HFFc6 (cell line): Measurements from ENCODE around the gene PYGB. TPM values are rescaled to one million over a fixed set of nuclear protein-coding genes. Genes with fewer than 3 reads are reported as not detected.
A peak's percentile ranks its signal among the peaks of the same experiment; 100 is the strongest.

ENCODE experiments used
- DNase-seq: peaks from one replicate; pipeline ENCODE4 v3.0.0-alpha.2; 2018
- H3K27ac Mint-ChIP-seq: 2 replicates; pipeline ENCODE4 v1.8.0; 2020; ENCODE audit warnings: mild to moderate bottlenecking, mixed read lengths
- H3K27me3 Mint-ChIP-seq: 2 replicates; pipeline ENCODE4 v1.8.0; 2021; ENCODE audit warnings: mild to moderate bottlenecking, moderate library complexity, mixed read lengths; ENCODE audit not compliant: insufficient read depth
- H3K36me3 Mint-ChIP-seq: 2 replicates; pipeline ENCODE4 v1.8.0; 2021; ENCODE audit warnings: low read depth, mixed read lengths
- H3K4me1 Mint-ChIP-seq: 2 replicates; pipeline ENCODE4 v1.8.0; 2020; ENCODE audit warnings: low read depth, mixed read lengths
- H3K4me3 Mint-ChIP-seq: 2 replicates; pipeline ENCODE4 v1.8.0; 2020; ENCODE audit warnings: mild to moderate bottlenecking, moderate library complexity, mixed read lengths
- H3K9me3 Mint-ChIP-seq: 2 replicates; pipeline ENCODE4 v1.8.0; 2020; ENCODE audit warnings: mild to moderate bottlenecking, mixed read lengths
- CTCF ChIP-seq: fragments of 200-600 bp; sonication (generic); IDR thresholded peaks from 2 replicates; pipeline ENCODE4 v1.5.0; 2021; ENCODE audit warnings: antibody characterized with exemption, mild to moderate bottlenecking
- total RNA-seq, 6 experiments: library from RNA; stranded (reverse); fragmentation: NEBNext Ultra II Directional; extraction: Animal tissue kit (Norgen Biotek cat#: 25700); gene quantifications; 2 replicates in 1 of 6; 3 replicates in 5 of 6; pipeline ENCODE4 v1.2.3, GENCODE V29; 2021

The PYGB gene
- total RNA-seq, 6 experiments from 2014 or later, result 65.4 to 75.6 (median 70.2) TPM

DNA sequence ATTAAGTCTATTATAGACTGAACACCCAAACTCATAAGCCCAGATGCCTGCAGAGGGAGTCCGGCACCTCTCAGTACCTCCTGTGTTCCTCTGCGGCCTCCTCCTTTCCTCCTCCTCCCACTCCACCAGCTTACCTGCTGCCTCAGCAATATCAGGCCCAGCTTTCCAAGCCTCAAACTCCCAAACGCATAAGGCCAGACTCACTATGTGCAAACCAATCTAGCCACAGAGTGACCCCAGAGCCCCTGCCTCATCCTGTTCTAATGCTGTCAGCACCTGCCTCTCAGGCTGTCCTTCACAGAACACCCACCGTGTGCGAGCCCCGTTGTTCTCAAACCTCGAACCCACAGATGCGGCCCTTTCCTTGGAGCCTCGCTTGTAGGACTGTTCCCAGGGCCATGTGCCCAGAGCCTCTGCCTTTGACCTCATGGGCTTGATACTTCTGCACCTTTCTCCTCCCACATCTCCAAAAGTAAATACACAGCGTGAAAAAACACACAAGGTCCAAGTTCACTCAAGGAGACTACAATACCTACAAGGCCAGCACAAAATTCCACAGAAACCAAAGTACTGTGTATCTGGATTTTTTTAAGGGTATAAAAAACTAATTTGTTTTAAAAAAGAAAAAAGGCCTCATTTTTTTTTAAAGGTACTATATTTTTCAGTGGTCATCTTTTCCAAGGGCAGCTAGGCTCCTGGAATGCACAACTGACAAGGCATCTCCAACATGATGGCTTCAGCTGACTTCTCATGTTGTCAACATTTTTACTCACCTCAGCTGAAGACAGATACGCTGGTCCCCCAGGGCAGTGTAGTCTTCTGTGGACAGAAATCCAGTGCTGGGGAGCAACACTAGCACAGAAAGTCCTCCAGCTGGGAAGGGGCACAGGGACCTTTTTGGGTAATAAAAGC is 90.5 kb downstream of the PYGB start:
- DNase-seq, result no peak
- Mint-ChIP-seq H3K27me3 (no peaks in the 10 kb centered on the region), H3K9me3 (no peaks in the 10 kb centered on the region), H3K4me3 (no peak overlapping the region), H3K4me1 (peaks cover 27% of the 10 kb centered on the region), H3K27ac (no peak overlapping the region), H3K36me3 (no peaks in the 10 kb centered on the region)
- no peak for TF ChIP-seq CTCF

DNA sequence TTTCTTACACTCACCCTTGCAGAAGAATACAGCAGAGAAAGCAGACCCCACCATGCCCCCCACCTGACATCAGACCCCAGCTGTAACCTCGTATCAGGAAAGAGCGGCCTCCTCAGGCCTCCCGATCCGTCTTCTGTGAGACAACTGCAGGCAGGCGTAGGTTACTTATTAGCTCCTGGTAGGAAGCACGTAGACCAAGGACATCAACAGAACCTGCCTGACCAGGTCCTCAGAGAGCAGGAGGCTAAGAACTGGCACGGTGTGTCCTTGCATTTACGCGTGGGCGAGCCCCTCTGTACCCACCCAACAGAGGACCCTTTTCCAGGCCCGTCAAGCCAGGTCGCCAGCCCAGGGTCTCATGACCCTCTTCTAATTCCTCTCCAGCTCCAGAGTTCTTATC is 91.7 kb downstream of the PYGB start:
- no peaks in the 10 kb centered on the region for H3K27me3 Mint-ChIP-seq
- no peak for TF ChIP-seq CTCF
- H3K36me3 Mint-ChIP-seq, result peaks cover 3% of the 10 kb centered on the region; the same call in 1 of the 2 replicates
- no peak overlapping the region for H3K27ac Mint-ChIP-seq
- no peaks in the 10 kb centered on the region for H3K9me3 Mint-ChIP-seq
- H3K4me3 Mint-ChIP-seq, result no peak overlapping the region
- peaks cover 36% of the 10 kb centered on the region for H3K4me1 Mint-ChIP-seq
- DNase-seq, result no peak

GRCh38 chr20:25340380-25340779 is 92.5 kb downstream of the PYGB start:
- Mint-ChIP-seq H3K27ac (no peak overlapping the region), H3K4me3 (no peak overlapping the region), H3K4me1 (peaks cover 44% of the 10 kb centered on the region), H3K36me3 (peaks cover 6% of the 10 kb centered on the region; the same call in 1 of the 2 replicates), H3K27me3 (no peaks in the 10 kb centered on the region), H3K9me3 (no peaks in the 10 kb centered on the region)
- no peak for TF ChIP-seq CTCF
- DNase-seq, result no peak

DNA sequence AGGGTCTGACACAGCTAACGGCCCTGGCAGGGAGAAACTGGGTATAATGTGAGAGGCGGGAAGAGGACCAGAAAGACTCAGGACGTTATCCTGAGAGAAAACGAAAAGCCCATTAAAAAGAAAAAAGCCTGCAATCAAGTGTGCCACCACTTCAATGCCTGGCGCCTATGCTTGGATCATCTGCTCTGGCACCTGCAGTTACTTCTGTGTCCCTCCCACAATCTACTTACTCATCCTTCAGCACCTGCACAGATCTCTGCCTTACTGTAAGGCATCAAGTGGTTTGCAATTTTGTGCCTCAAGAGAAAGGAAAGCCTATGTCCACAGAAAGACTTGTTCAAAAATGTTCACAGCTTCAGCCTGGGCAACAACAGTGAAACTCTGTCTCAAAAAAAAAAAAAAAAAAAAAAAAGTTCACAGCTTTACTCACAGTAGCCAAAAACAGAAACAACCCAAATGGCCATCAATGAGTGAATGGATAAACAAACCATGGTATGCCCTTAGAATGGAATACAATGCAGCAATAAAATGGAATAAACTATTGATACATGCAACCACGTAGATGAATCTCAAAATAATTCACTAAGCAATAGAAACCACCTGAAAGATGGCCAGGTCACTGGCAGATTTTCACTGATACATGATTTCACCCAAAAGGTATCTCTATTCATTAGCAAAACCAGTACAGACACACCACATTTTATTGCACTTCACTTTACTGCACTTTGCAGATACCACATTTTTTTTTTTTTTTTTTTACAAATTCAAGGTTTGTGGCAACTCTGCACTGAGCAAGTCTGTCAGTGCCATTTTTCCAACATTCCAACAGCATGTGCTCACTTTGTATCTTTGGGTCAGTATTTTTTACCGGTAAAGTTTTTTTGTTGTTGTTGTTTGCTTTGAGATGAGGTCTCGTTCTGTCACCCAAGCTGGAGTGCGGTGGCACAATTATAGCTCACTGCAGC is 94.1 kb downstream of the PYGB start:
- H3K27ac Mint-ChIP-seq, result peak overlapping the region; percentile 49; the same call in 1 of the 2 replicates
- H3K27me3 Mint-ChIP-seq, result no peaks in the 10 kb centered on the region
- DNase-seq, result peak; percentile 63
- H3K36me3 Mint-ChIP-seq, result peaks cover 6% of the 10 kb centered on the region; the same call in 1 of the 2 replicates
- no peak for TF ChIP-seq CTCF
- no peaks in the 10 kb centered on the region for H3K9me3 Mint-ChIP-seq
- peaks cover 54% of the 10 kb centered on the region for H3K4me1 Mint-ChIP-seq
- H3K4me3 Mint-ChIP-seq, result no peak overlapping the region

GRCh38 chr20:25344634-25345033 is 96.7 kb downstream of the PYGB start:
- Mint-ChIP-seq H3K27me3 (no peaks in the 10 kb centered on the region), H3K4me3 (peak overlapping the region; percentile 1; the same call in 1 of the 2 replicates), H3K4me1 (peaks cover 44% of the 10 kb centered on the region), H3K27ac (peak overlapping the region; percentile 30), H3K36me3 (peaks cover 6% of the 10 kb centered on the region; the same call in 1 of the 2 replicates), H3K9me3 (no peaks in the 10 kb centered on the region)
- TF ChIP-seq CTCF, result no peak
- no peak for DNase-seq
